Measurements from ENCODE around the gene EPHB1. TPM values are rescaled to one million over a fixed set of nuclear protein-coding genes. Genes with fewer than 3 reads are reported as not detected.

EPHB1 gene
- total RNA-seq, 1 experiment from 2014 or later = 2.8 TPM

DNA sequence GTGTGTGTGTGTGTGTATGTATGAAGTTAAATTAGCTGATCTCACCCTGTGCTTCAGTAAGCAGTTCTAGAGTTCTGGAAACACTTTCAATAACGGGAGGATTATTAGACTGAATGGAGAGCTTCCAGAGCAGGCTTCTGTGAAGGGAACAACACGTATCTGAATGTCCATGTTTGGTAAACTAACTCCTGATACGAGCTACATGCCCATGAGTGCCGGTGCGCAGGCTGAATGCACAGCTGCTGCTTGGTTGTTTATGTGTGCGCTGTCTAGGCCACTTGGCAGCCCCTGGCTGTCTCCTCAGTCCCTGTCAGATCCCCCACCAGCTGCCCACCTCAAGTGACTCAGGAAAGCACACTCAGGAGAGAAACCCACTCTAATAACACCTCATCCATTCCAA is 137.0 kb downstream of the EPHB1 start:
- Histone ChIP-seq H2BK5ac (ENCODE audit: insufficient read length, low read length) (no peak overlapping the region), H3K18ac (ENCODE audit: insufficient read length, low read depth, low read length) (no peak overlapping the region), H3K27ac (ENCODE audit: insufficient read length, low read depth, low read length) (no peak overlapping the region), H4K5ac (ENCODE audit: insufficient read length, low read depth, low read length) (no peak overlapping the region), H3K79me1 (ENCODE audit: insufficient read depth, low read depth, low read length, poor library complexity, severe bottlenecking) (no peaks in the 10 kb centered on the region), H3K23me2 (ENCODE audit: insufficient read length, low read depth, low read length, poor library complexity, severe bottlenecking) (no peaks in the 10 kb centered on the region), H3K4me1 (ENCODE audit: insufficient read depth, low read length) (peaks cover 9% of the 10 kb centered on the region; the same call in 1 of the 2 replicates), H2BK120ac (ENCODE audit: low read depth, low read length, poor library complexity, severe bottlenecking) (no peak overlapping the region), H4K20me1 (ENCODE audit: control insufficient read depth, insufficient read depth, insufficient read length) (no peaks in the 10 kb centered on the region), H2BK12ac (ENCODE audit: insufficient read length, low read depth, low read length) (no peak overlapping the region), H2AK5ac (ENCODE audit: insufficient read length, low read length) (no peak overlapping the region), H3K79me2 (ENCODE audit: insufficient read depth, low read length) (no peaks in the 10 kb centered on the region), H2BK15ac (ENCODE audit: low read depth, low read length) (no peak overlapping the region), H3K4ac (ENCODE audit: low read depth, low read length) (no peak overlapping the region), H3K56ac (ENCODE audit: insufficient read length, low read depth, low read length) (no peak overlapping the region), H3K9ac (ENCODE audit: extremely low read depth, insufficient read length, low read length) (no peak overlapping the region), H3T11ph (ENCODE audit: low read length) (no peak overlapping the region), H2AFZ (ENCODE audit: low read length) (no peak overlapping the region), H3K27me3 (ENCODE audit: insufficient read depth, low read length) (no peaks in the 10 kb centered on the region), H2BK20ac (ENCODE audit: low read depth, low read length, poor library complexity, severe bottlenecking) (no peak overlapping the region), H4K8ac (replicated peaks; ENCODE audit: insufficient read length, low read depth, low read length) (no peak overlapping the region), H3K23ac (ENCODE audit: insufficient read length, low read depth, low read length) (no peak overlapping the region), H3K14ac (ENCODE audit: insufficient read depth, low read length) (no peak overlapping the region), H4K91ac (ENCODE audit: insufficient read length, low read depth, low read length) (no peak overlapping the region), H3K9me3 (ENCODE audit: control insufficient read depth, low read depth, low read length) (no peaks in the 10 kb centered on the region), H3K4me2 (ENCODE audit: insufficient read depth, insufficient read length, low read length) (no peak overlapping the region)
- Mint-ChIP-seq H3K27ac (no peak overlapping the region), H3K4me3 (no peak overlapping the region), H3K27me3 (ENCODE audit: low read depth) (peaks cover 40% of the 10 kb centered on the region), H3K9me3 (no peaks in the 10 kb centered on the region; a peak in 1 of 5 replicates), H3K4me1 (peaks cover 37 to 42% of the 10 kb centered on the region in 2 experiments), H3K36me3 (ENCODE audit: insufficient read depth in 1 of 3, low read depth in 3 of 3) (no peaks in the 10 kb centered on the region)
- TF ChIP-seq, protein P1, sequence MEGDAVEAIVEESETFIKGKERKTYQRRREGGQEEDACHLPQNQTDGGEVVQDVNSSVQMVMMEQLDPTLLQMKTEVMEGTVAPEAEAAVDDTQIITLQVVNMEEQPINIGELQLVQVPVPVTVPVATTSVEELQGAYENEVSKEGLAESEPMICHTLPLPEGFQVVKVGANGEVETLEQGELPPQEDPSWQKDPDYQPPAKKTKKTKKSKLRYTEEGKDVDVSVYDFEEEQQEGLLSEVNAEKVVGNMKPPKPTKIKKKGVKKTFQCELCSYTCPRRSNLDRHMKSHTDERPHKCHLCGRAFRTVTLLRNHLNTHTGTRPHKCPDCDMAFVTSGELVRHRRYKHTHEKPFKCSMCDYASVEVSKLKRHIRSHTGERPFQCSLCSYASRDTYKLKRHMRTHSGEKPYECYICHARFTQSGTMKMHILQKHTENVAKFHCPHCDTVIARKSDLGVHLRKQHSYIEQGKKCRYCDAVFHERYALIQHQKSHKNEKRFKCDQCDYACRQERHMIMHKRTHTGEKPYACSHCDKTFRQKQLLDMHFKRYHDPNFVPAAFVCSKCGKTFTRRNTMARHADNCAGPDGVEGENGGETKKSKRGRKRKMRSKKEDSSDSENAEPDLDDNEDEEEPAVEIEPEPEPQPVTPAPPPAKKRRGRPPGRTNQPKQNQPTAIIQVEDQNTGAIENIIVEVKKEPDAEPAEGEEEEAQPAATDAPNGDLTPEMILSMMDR (conservative IDR thresholded peaks at IDR 0.05) = no peak
- DNase-seq = no peak
- no CpG with 5 or more reads among the region's 6 CpGs for WGBS (ENCODE audit: extremely low coverage, insufficient read length, low lambda C conversion rate)

Data from H9 (cell line).